Upper lobe of left lung (tissue), 4 donors: ENCODE results near the gene KCNJ10.

Experiments used
- POLR2A ChIP-seq, 4 donors: fragments of 450-650 bp; IDR thresholded peaks; one replicate each; pipeline ENCODE4 v1.5.1; 2016 to 2017; ENCODE audit warnings: antibody characterized with exemption in 4 of 4, mild to moderate bottlenecking in 2 of 4
- TF ChIP-seq, protein P1 (sequence below), 6 experiments: fragments of 450-650 bp in 4 of 6; fragments of 200-600 bp in 2 of 6; sonication (generic) in 2 of 6; IDR thresholded peaks; one replicate each; pipeline ENCODE4 v1.5.1; 2016 to 2019; ENCODE audit warnings: antibody characterized with exemption in 6 of 6

DNA sequence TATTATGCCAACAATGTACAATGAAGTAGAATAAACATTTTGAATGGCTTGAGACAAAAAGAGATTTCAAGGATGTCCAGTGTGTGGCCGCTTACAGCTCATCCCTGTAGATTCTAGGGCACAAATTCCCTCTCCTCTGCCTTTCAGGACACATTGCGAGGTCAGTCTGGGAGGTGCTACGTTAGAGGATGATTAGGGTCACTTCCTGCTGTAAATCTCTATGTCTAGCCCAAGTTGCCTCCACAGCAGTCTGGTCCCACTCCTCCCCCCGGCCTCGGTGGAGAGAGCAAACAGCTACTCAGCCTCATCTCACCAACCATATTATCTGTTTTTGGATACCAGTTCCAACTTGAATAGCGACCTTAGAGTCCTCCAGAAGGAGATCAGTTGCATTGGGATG, 17.0 kb downstream of the KCNJ10 start:
- TF ChIP-seq, protein P1, sequence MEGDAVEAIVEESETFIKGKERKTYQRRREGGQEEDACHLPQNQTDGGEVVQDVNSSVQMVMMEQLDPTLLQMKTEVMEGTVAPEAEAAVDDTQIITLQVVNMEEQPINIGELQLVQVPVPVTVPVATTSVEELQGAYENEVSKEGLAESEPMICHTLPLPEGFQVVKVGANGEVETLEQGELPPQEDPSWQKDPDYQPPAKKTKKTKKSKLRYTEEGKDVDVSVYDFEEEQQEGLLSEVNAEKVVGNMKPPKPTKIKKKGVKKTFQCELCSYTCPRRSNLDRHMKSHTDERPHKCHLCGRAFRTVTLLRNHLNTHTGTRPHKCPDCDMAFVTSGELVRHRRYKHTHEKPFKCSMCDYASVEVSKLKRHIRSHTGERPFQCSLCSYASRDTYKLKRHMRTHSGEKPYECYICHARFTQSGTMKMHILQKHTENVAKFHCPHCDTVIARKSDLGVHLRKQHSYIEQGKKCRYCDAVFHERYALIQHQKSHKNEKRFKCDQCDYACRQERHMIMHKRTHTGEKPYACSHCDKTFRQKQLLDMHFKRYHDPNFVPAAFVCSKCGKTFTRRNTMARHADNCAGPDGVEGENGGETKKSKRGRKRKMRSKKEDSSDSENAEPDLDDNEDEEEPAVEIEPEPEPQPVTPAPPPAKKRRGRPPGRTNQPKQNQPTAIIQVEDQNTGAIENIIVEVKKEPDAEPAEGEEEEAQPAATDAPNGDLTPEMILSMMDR (IDR thresholded peaks at IDR 0.05): no peak
- TF ChIP-seq POLR2A (IDR thresholded peaks at IDR 0.05): no peak
